Activated T-cell treated with anti-CD3 and anti-CD28 coated beads for 48 hours (primary cell): Measurements from ENCODE around the gene SEPTIN2.
"Not testable (repeated sequence)": the region's sequence is repeated elsewhere in the genome, so short reads cannot be mapped to it uniquely, and the experiment has no call there.

Experiments used
- DNase-seq: peaks from one replicate; pipeline ENCODE4 v3.0.0-alpha.2; 2020; ENCODE audit warnings: low read depth

SEPTIN2 gene

GRCh38 chr2:241314226-241315092 is 1.3 kb upstream of the SEPTIN2 start:
- no peak for DNase-seq

- peak; percentile 100 for DNase-seq
These were observed 439 bp upstream of the SEPTIN2 start, which contains the start of gene HDLBP for GRCh38 chr2:241315093-241315878. Gene HDLBP, minus strand, starts transcription at chr2:241315672. Its CDS starts 48,803 bp downstream, at chr2:241266869.

- no peak for DNase-seq
These were observed 1.1 kb downstream of the SEPTIN2 start for GRCh38 chr2:241316825-241317224.

- no peak for DNase-seq
These were observed 1.7 kb downstream of the SEPTIN2 start for GRCh38 chr2:241317391-241317790.

- not testable (repeated sequence) for DNase-seq
These were observed 3.1 kb downstream of the SEPTIN2 start for GRCh38 chr2:241318830-241319229.

GRCh38 chr2:241320394-241320793 is 4.7 kb downstream of the SEPTIN2 start:
- DNase-seq = no peak

GRCh38 chr2:241321033-241321432 is 5.3 kb downstream of the SEPTIN2 start:
- DNase-seq = no peak

- no peak for DNase-seq
These were observed 6.2 kb downstream of the SEPTIN2 start for GRCh38 chr2:241321886-241322285.

GRCh38 chr2:241323778-241324177 is 8.1 kb downstream of the SEPTIN2 start:
- DNase-seq = no peak

GRCh38 chr2:241324775-241325174 is 9.1 kb downstream of the SEPTIN2 start:
- DNase-seq = no peak

GRCh38 chr2:241325257-241325656 is 9.5 kb downstream of the SEPTIN2 start:
- DNase-seq = no peak

GRCh38 chr2:241329669-241330615 is 14.2 kb downstream of the SEPTIN2 start:
- no peak for DNase-seq

- DNase-seq = no peak
These were observed 14.9 kb downstream of the SEPTIN2 start for GRCh38 chr2:241330616-241330981.

- no peak for DNase-seq
These were observed 19.1 kb downstream of the SEPTIN2 start for GRCh38 chr2:241334813-241335212.

GRCh38 chr2:241339839-241340630 is 24.3 kb downstream of the SEPTIN2 start:
- no peak for DNase-seq

- DNase-seq = no peak
These were observed 25.0 kb downstream of the SEPTIN2 start for GRCh38 chr2:241340631-241341163.

GRCh38 chr2:241344925-241345651 is 29.4 kb downstream of the SEPTIN2 start:
- no peak for DNase-seq

GRCh38 chr2:241349941-241350340 is 34.2 kb downstream of the SEPTIN2 start:
- no peak for DNase-seq

GRCh38 chr2:241350530-241350877 is 34.8 kb downstream of the SEPTIN2 start:
- DNase-seq = no peak
